HUES64 (cell line): Measurements from ENCODE around the gene PTPRA.
"Not testable (repeated sequence)": the region's sequence is repeated elsewhere in the genome, so short reads cannot be mapped to it uniquely, and the experiment has no call there.

Experiments used
- H3K27ac ChIP-seq: 2 replicates; pipeline ENCODE4 v1.7.0; 2013; ENCODE audit warnings: low read depth, low read length, inconsistent platforms
- H3K27me3 ChIP-seq: 2 replicates; pipeline ENCODE4 v1.6.1; 2013; ENCODE audit warnings: mild to moderate bottlenecking, low read length; ENCODE audit not compliant: insufficient read depth
- H3K36me3 ChIP-seq: 2 replicates; pipeline ENCODE4 v1.6.1; 2013; ENCODE audit warnings: mild to moderate bottlenecking, low read length; ENCODE audit not compliant: insufficient read depth
- H3K4me1 ChIP-seq: 2 replicates; pipeline ENCODE4 v1.6.1; 2013; ENCODE audit warnings: mild to moderate bottlenecking, low read length, moderate library complexity; ENCODE audit not compliant: insufficient read depth
- H3K4me3 ChIP-seq: 2 replicates; pipeline ENCODE4 v1.5.1; 2013; ENCODE audit warnings: mild to moderate bottlenecking, low read length, moderate library complexity
- H3K9ac ChIP-seq: 2 replicates; pipeline ENCODE4 v1.6.1; 2013; ENCODE audit warnings: mild to moderate bottlenecking, low read depth, low read length
- H3K9me3 ChIP-seq: 2 replicates; pipeline ENCODE4 v1.6.1; 2013; ENCODE audit warnings: low read depth, low read length; ENCODE audit not compliant: insufficient read depth
- WGBS: fragments of 150-250, 120-280 bp; methylation state at CpG from one replicate; pipeline ENCODE4 v1.1.7; 2013; ENCODE audit warnings: missing lambda C conversion rate; 5-methylcytosine and 5-hydroxymethylcytosine counted together

Gene PTPRA

DNA sequence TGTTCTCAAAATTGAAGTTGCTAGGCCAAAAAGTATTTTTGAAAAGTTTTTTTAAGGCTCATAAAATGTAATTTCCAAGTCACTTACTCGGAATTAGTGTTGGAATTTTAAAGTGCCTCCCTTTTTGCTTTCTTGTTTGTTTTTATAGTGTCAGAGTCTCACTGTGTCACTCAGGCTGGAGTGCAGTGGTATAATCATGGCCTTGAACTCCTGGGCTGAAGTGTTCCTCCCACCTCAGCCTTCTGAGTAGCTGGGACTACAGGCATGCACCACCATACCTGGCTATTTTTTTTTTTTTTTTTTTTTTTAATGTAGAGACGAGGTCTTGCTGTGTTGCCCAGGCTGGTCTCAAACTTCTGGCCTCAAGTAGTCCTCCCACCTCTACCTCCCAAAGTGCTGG, 130.1 kb downstream of the PTPRA start:
- no peak overlapping the region for H3K27ac ChIP-seq
- WGBS: 100% methylated on average over 2 of the region's 2 CpGs
- no peaks in the 10 kb centered on the region for H3K27me3 ChIP-seq
- H3K36me3 ChIP-seq: peaks cover 50% of the 10 kb centered on the region
- no peak overlapping the region for H3K9ac ChIP-seq
- H3K9me3 ChIP-seq: no peaks in the 10 kb centered on the region
- H3K4me3 ChIP-seq: no peak overlapping the region
- H3K4me1 ChIP-seq: no peaks in the 10 kb centered on the region; the same call in 1 of the 2 replicates

GRCh38 chr20:3010985-3011723, 137.9 kb downstream of the PTPRA start:
- Histone ChIP-seq H3K9ac (no peak overlapping the region), H3K27ac (no peak overlapping the region), H3K9me3 (no peaks in the 10 kb centered on the region), H3K36me3 (peaks cover 64% of the 10 kb centered on the region), H3K27me3 (no peaks in the 10 kb centered on the region), H3K4me3 (no peak overlapping the region), H3K4me1 (no peaks in the 10 kb centered on the region)
- WGBS: 90% methylated on average over 1 of the region's 1 CpG

- Histone ChIP-seq H3K27ac (no peak overlapping the region), H3K9me3 (no peaks in the 10 kb centered on the region), H3K4me3 (no peak overlapping the region), H3K27me3 (no peaks in the 10 kb centered on the region), H3K9ac (no peak overlapping the region), H3K4me1 (no peaks in the 10 kb centered on the region), H3K36me3 (peaks cover 61% of the 10 kb centered on the region)
- WGBS: 89% methylated on average over 3 of the region's 3 CpGs
Measured at GRCh38 chr20:3011752-3012151, 138.5 kb downstream of the PTPRA start.

- Histone ChIP-seq H3K4me1 (no peaks in the 10 kb centered on the region), H3K9ac (no peak overlapping the region), H3K27me3 (no peaks in the 10 kb centered on the region), H3K9me3 (peaks cover 4% of the 10 kb centered on the region; the same call in 1 of the 2 replicates), H3K36me3 (peaks cover 56% of the 10 kb centered on the region), H3K4me3 (no peak overlapping the region), H3K27ac (no peak overlapping the region)
- 96% methylated on average over 5 of the region's 5 CpGs for WGBS
Measured at GRCh38 chr20:3013771-3014170, 140.5 kb downstream of the PTPRA start.

DNA sequence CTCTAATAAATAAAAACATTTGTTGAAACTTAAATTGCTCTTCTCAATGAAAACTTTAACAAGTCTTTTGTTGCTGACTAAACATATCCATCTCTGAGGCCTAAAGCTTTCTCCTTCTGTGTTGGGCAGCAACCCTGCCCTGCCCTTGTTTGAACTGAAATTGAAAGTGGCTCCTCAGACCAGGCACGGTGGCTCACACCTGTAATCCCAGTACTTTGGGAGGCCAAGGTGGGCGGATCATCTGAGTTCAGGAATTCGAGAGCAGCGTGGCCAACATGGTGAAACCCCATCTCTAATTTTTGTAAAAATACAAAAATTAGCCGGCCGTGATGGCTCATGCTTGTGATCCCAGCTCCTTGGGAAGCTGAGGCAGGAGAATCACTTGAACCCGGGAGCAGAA, 140.9 kb downstream of the PTPRA start:
- Histone ChIP-seq H3K27me3 (no peaks in the 10 kb centered on the region), H3K4me1 (no peaks in the 10 kb centered on the region), H3K36me3 (peaks cover 52% of the 10 kb centered on the region), H3K27ac (no peak overlapping the region), H3K9me3 (peaks cover 4% of the 10 kb centered on the region; the same call in 1 of the 2 replicates), H3K4me3 (no peak overlapping the region), H3K9ac (no peak overlapping the region)
- 97% methylated on average over 7 of the region's 7 CpGs for WGBS

- Histone ChIP-seq H3K36me3 (peaks cover 47% of the 10 kb centered on the region), H3K27ac (no peak overlapping the region), H3K4me3 (no peak overlapping the region), H3K9me3 (peaks cover 4% of the 10 kb centered on the region; the same call in 1 of the 2 replicates), H3K4me1 (no peaks in the 10 kb centered on the region), H3K27me3 (no peaks in the 10 kb centered on the region), H3K9ac (no peak overlapping the region)
- 93% methylated on average over 3 of the region's 3 CpGs for WGBS
Measured at GRCh38 chr20:3014662-3015061, 141.4 kb downstream of the PTPRA start.

DNA sequence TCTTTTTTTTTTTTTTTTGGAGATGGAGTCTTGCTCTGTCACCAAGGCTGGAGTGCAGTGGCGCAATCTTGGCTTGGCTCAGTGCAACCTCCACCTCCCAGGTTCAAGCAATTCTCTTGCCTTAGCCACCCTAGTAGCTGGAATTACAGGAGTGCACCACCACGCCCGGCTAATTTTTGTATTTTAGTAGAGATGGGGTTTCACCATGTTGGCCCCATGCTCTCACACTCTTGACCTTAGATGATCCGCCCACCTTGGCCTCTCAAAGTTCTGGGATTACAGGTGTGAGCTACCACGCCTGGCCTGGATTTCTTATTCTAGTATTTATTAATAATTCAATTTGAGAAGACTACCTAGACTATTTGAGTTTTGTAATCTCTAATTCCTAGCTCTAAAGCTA, 142.0 kb downstream of the PTPRA start:
- not testable (repeated sequence) for H3K9ac ChIP-seq, H3K9me3 ChIP-seq, H3K4me3 ChIP-seq, H3K27me3 ChIP-seq, H3K27ac ChIP-seq, H3K4me1 ChIP-seq
- 91% methylated on average over 4 of the region's 5 CpGs for WGBS
- peaks cover 44% of the 10 kb centered on the region for H3K36me3 ChIP-seq

DNA sequence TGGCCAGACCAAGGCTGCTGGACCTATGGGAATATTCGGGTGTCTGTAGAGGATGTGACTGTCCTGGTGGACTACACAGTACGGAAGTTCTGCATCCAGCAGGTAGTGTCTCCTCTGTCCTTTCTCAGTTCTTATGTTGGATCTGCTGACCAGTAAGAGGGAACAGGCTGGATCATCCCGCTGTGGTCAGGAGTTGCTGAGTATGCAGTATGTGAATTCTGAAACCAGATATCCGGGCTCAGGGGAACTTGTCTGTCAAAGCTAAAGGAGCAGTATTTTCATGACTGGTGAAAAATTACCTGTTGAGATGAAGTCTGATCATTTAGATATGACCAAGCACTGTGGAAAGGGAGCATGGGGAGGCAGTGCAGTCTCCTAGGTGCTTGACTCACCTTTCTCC, 148.0 kb downstream of the PTPRA start:
- Histone ChIP-seq H3K9ac (no peak overlapping the region), H3K36me3 (peaks cover 69% of the 10 kb centered on the region), H3K27me3 (no peaks in the 10 kb centered on the region), H3K27ac (no peak overlapping the region), H3K4me3 (no peak overlapping the region), H3K9me3 (peaks cover 4% of the 10 kb centered on the region; the same call in 1 of the 2 replicates), H3K4me1 (no peaks in the 10 kb centered on the region)
- 92% methylated on average over 4 of the region's 4 CpGs for WGBS

GRCh38 chr20:3021777-3022176, 148.5 kb downstream of the PTPRA start:
- no peak overlapping the region for H3K4me3 ChIP-seq
- H3K27ac ChIP-seq: no peak overlapping the region
- H3K9me3 ChIP-seq: peaks cover 4% of the 10 kb centered on the region; the same call in 1 of the 2 replicates
- no peaks in the 10 kb centered on the region for H3K27me3 ChIP-seq
- peaks cover 71% of the 10 kb centered on the region for H3K36me3 ChIP-seq
- whole genome bisulfite sequencing: 96% methylated on average over 5 of the region's 5 CpGs
- H3K4me1 ChIP-seq: no peaks in the 10 kb centered on the region
- H3K9ac ChIP-seq: no peak overlapping the region

GRCh38 chr20:3022559-3023490, 149.5 kb downstream of the PTPRA start:
- H3K9ac ChIP-seq, H3K9me3 ChIP-seq, H3K4me1 ChIP-seq, H3K27me3 ChIP-seq, H3K27ac ChIP-seq, H3K4me3 ChIP-seq: not testable (repeated sequence)
- peaks cover 71% of the 10 kb centered on the region for H3K36me3 ChIP-seq
- 94% methylated on average over 19 of the region's 20 CpGs for WGBS

- Histone ChIP-seq H3K36me3 (peaks cover 77% of the 10 kb centered on the region), H3K4me1 (no peaks in the 10 kb centered on the region), H3K27ac (no peak overlapping the region), H3K9ac (no peak overlapping the region), H3K4me3 (no peak overlapping the region), H3K27me3 (no peaks in the 10 kb centered on the region), H3K9me3 (no peaks in the 10 kb centered on the region)
- 88% methylated on average over 2 of the region's 2 CpGs for WGBS
Measured at GRCh38 chr20:3027987-3028386, 154.7 kb downstream of the PTPRA start.
